Progenitor cell of endocrine pancreas (in vitro differentiated cells): Measurements from ENCODE around the gene DLEC1. TPM values are rescaled to one million over a fixed set of nuclear protein-coding genes. Genes with fewer than 3 reads are reported as not detected.

Experiments
- DNase-seq: peaks from one replicate; pipeline ENCODE4 v3.0.0; 2021; ENCODE audit warnings: low spot score; ENCODE audit not compliant: unreplicated experiment
- H3K27ac Mint-ChIP-seq: 2 replicates; pipeline ENCODE4 v1.8.0; 2021; ENCODE audit warnings: mild to moderate bottlenecking, moderate library complexity, mixed read lengths
- H3K27me3 Mint-ChIP-seq: 2 replicates; pipeline ENCODE4 v1.8.0; 2021; ENCODE audit warnings: mixed read lengths
- H3K36me3 Mint-ChIP-seq: 2 replicates; pipeline ENCODE4 v1.8.0; 2022; ENCODE audit warnings: mixed read lengths; ENCODE audit not compliant: insufficient read depth
- H3K4me1 Mint-ChIP-seq: 2 replicates; pipeline ENCODE4 v1.8.0; 2021; ENCODE audit warnings: low read depth, mixed read lengths
- H3K4me3 Mint-ChIP-seq: 2 replicates; pipeline ENCODE4 v1.8.0; 2021; ENCODE audit warnings: low read depth, mild to moderate bottlenecking, moderate library complexity, mixed read lengths
- H3K9me3 Mint-ChIP-seq: 2 replicates; pipeline ENCODE4 v1.8.0; 2021; ENCODE audit warnings: low read depth, mixed read lengths
- total RNA-seq: library from RNA; stranded (reverse); gene quantifications from 2 replicates; pipeline ENCODE4 v1.2.1, GENCODE V29; 2021
- TF ChIP-seq, protein P1 (sequence below): fragments of 200-600 bp; sonication (generic); IDR thresholded peaks from one replicate; pipeline ENCODE4 v1.5.0; 2021; ENCODE audit warnings: antibody characterized with exemption, mild to moderate bottlenecking; ENCODE audit not compliant: unreplicated experiment

Gene DLEC1
- total RNA-seq, 1 donor from 2014 or later = 1.3 TPM

DNA sequence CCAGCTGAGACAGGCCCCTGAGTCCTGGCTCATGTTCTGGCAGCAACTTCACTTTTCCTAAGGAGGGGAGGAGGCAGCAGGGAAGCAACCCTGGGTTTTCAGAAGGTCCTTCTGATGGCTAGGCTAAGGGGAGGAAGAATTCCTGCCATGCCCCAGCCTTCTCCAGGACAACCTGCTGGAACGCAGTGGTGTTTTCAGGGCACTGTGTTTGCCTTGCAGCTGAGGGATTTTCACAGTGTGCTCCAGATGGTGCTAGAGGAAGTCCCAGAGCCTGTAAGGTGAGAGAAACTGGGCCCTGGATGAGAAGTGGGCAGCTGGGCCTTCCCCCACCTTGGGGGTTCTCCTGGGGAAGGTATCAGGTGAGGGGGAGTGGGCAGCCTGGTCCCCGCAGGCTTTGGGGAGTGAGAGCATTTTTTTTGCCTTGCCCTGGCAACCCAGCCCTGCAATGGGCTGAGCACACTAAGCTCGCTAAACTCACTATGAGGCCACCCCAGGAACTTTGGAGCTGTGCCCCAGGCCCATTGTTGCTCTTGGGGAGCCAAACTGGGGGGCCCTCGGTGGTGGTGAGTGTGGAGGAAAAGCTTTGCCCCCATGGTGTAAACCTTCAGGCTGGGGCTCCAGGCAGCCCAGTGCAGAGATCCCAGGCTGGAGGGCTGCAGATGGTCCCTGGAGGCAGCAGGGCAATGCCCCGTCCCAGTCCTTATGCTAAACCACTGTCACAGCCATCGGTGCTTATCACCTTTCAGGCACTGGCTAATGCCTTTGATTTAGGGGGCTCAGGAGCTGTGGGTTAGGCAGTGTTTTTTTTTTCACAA, 56.9 kb downstream of the DLEC1 start:
- H3K27ac Mint-ChIP-seq = no peak overlapping the region
- DNase-seq = no peak
- no peaks in the 10 kb centered on the region for H3K9me3 Mint-ChIP-seq
- peaks cover 4% of the 10 kb centered on the region for H3K4me1 Mint-ChIP-seq
- H3K36me3 Mint-ChIP-seq = no peaks in the 10 kb centered on the region
- H3K4me3 Mint-ChIP-seq = no peak overlapping the region
- TF ChIP-seq, protein P1, sequence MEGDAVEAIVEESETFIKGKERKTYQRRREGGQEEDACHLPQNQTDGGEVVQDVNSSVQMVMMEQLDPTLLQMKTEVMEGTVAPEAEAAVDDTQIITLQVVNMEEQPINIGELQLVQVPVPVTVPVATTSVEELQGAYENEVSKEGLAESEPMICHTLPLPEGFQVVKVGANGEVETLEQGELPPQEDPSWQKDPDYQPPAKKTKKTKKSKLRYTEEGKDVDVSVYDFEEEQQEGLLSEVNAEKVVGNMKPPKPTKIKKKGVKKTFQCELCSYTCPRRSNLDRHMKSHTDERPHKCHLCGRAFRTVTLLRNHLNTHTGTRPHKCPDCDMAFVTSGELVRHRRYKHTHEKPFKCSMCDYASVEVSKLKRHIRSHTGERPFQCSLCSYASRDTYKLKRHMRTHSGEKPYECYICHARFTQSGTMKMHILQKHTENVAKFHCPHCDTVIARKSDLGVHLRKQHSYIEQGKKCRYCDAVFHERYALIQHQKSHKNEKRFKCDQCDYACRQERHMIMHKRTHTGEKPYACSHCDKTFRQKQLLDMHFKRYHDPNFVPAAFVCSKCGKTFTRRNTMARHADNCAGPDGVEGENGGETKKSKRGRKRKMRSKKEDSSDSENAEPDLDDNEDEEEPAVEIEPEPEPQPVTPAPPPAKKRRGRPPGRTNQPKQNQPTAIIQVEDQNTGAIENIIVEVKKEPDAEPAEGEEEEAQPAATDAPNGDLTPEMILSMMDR = no peak
- H3K27me3 Mint-ChIP-seq = peaks cover 24% of the 10 kb centered on the region

- Mint-ChIP-seq H3K4me3 (no peak overlapping the region), H3K9me3 (no peaks in the 10 kb centered on the region), H3K27me3 (peaks cover 18% of the 10 kb centered on the region), H3K36me3 (no peaks in the 10 kb centered on the region), H3K27ac (no peak overlapping the region), H3K4me1 (peaks cover 8% of the 10 kb centered on the region)
- no peak for DNase-seq
- TF ChIP-seq, protein P1 = no peak
Observed at GRCh38 chr3:38097446-38098375, 58.7 kb downstream of the DLEC1 start.

- H3K4me1 Mint-ChIP-seq = peaks cover 8% of the 10 kb centered on the region
- no peak for DNase-seq
- no peak overlapping the region for H3K4me3 Mint-ChIP-seq
- H3K27ac Mint-ChIP-seq = no peak overlapping the region
- H3K36me3 Mint-ChIP-seq = no peaks in the 10 kb centered on the region
- no peaks in the 10 kb centered on the region for H3K9me3 Mint-ChIP-seq
- TF ChIP-seq, protein P1 = no peak
- H3K27me3 Mint-ChIP-seq = peaks cover 16% of the 10 kb centered on the region
Observed at GRCh38 chr3:38098376-38098723, 59.3 kb downstream of the DLEC1 start.

- Mint-ChIP-seq H3K27ac (no peak overlapping the region), H3K27me3 (peaks cover 13% of the 10 kb centered on the region), H3K4me3 (no peak overlapping the region), H3K36me3 (no peaks in the 10 kb centered on the region), H3K9me3 (no peaks in the 10 kb centered on the region), H3K4me1 (peaks cover 8% of the 10 kb centered on the region)
- TF ChIP-seq, protein P1 = no peak
- DNase-seq = no peak
Observed at GRCh38 chr3:38099518-38099917, 60.5 kb downstream of the DLEC1 start.

DNA sequence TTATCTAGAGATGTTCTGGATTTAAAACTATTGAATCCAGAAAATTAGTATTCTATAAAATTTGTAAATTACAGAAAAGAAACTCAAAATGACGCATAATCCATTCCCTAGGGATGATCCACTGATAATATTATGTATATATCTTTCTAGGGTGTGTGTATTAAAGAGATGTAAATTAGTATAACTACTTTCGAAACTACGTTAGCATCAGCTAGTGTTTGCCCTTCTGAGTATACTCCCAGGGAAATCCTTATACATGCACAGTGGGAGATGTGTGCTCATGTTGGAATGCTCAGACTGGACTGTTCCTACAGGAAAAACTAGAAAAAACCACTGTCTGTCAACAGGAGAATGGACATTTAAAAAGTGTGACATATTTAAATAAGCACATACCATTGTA, 61.5 kb downstream of the DLEC1 start:
- peaks cover 8% of the 10 kb centered on the region for H3K4me1 Mint-ChIP-seq

More for the DNA sequence above, 61.5 kb downstream of the DLEC1 start:
- Mint-ChIP-seq H3K27me3 (peaks cover 13% of the 10 kb centered on the region), H3K4me3 (no peak overlapping the region), H3K36me3 (no peaks in the 10 kb centered on the region), H3K27ac (no peak overlapping the region), H3K9me3 (peaks cover 6% of the 10 kb centered on the region)
- DNase-seq = no peak
- TF ChIP-seq, protein P1 = no peak
